Activated CD4-positive, alpha-beta T cell treated with anti-CD3 and anti-CD28 coated beads for 36 hours (primary cell): ENCODE data around the gene ZNF425. TPM values are rescaled to one million over a fixed set of nuclear protein-coding genes. Genes with fewer than 3 reads are reported as not detected.

Experiments used
- ATAC-seq: fragments of 200-7000 bp; cut with Tn5 transposase; one replicate; pipeline ENCODE4 v1.10.0; 2021; ENCODE audit warnings: mild to moderate bottlenecking, moderate library complexity
- CTCF ChIA-PET: fragments of 350-600 bp; sonication (Branson Sonifier 250); formaldehyde crosslinking; loops from one replicate; lab custom pipeline; 2021; ENCODE audit warnings: antibody characterized with exemption; lab: Charles Lee
- POLR2A ChIA-PET: fragments of 350-600 bp; sonication (Branson Sonifier 250); formaldehyde crosslinking; loops from one replicate; lab custom pipeline; 2021; ENCODE audit warnings: antibody characterized with exemption, inconsistent platforms; lab: Charles Lee
- DNase-seq: peaks from one replicate; pipeline ENCODE4 v3.0.0-alpha.2; 2020
- H3K27ac Mint-ChIP-seq: one replicate; pipeline ENCODE4 v1.8.0; 2021; ENCODE audit warnings: mixed read lengths
- H3K27me3 Mint-ChIP-seq: one replicate; pipeline ENCODE4 v1.8.0; 2021; ENCODE audit warnings: mixed read lengths
- H3K36me3 Mint-ChIP-seq: one replicate; pipeline ENCODE4 v1.8.0; 2021; ENCODE audit warnings: low read depth, mixed read lengths
- H3K4me1 Mint-ChIP-seq: one replicate; pipeline ENCODE4 v1.8.0; 2021; ENCODE audit warnings: mixed read lengths
- H3K4me3 Mint-ChIP-seq: one replicate; pipeline ENCODE4 v1.8.0; 2021; ENCODE audit warnings: mild to moderate bottlenecking, moderate library complexity, mixed read lengths
- H3K9me3 Mint-ChIP-seq: one replicate; pipeline ENCODE4 v1.8.0; 2021; ENCODE audit warnings: low read depth, mixed read lengths
- intact Hi-C, 2 experiments: fragments of 100-400 bp; cut with DNase I in 1 of 2; cut with micrococcal nuclease in 1 of 2; formaldehyde crosslinking; loops; one replicate each; pipeline versions ENCODE4 v1.14.2 to v1.15.1; 2022 to 2024; cut with DNase I, micrococcal nuclease
- total RNA-seq, 2 experiments: library from RNA; stranded (reverse); gene quantifications; one replicate each; pipeline ENCODE4 v1.2.3, GENCODE V29; 2021

Gene ZNF425
- total RNA-seq, 2 experiments from 2014 or later = 0.43 to 0.95 TPM

DNA sequence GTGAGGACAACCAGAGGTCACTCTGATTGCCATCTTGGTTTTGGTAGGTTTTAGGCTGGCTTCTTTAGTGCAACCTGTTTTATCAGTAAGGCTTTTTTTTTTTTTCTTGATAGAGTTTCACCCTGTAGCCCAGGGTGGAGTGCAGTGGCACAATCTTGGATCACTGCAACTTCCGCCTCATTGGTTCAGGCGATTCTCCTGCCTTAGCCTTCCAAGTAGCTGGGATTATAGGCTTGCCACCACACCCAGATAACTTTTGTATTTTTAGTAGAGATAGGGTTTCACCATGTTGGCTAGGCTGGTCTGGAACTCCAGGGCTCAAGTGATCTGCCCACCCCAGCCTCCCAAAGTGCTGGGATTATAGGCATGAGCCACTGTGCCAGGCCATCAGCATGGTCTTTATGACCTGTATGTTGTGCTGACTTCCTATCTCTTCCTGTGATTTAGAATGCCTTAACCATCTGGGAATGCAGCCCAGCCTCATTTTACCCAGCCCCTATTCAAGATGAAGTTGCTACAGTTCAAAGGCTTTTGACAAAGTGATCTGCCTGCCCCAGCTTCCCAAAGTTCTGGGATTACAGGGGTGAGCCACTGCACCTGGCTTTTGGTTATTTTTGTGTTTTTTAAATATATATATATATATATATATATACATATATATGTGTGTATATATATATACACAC, 7.0 kb upstream of the ZNF425 start:
- no peak overlapping the region for H3K4me3 Mint-ChIP-seq
- ATAC-seq (no peak), DNase-seq (no peak)
- H3K4me1 Mint-ChIP-seq = peaks cover 3% of the 10 kb centered on the region
- peaks cover 9% of the 10 kb centered on the region for H3K9me3 Mint-ChIP-seq
- ChIA-PET CTCF (interaction anchor here (1.3 kb wide), 1 partner anchor 14 kb away, joined by 3 read pairs; the partner anchor contains the start of gene ZNF398), POLR2A (no interaction called here)
- peaks cover 43% of the 10 kb centered on the region for H3K36me3 Mint-ChIP-seq
- H3K27me3 Mint-ChIP-seq = no peaks in the 10 kb centered on the region
- intact Hi-C loops = no loop called here
- no peak overlapping the region for H3K27ac Mint-ChIP-seq

DNA sequence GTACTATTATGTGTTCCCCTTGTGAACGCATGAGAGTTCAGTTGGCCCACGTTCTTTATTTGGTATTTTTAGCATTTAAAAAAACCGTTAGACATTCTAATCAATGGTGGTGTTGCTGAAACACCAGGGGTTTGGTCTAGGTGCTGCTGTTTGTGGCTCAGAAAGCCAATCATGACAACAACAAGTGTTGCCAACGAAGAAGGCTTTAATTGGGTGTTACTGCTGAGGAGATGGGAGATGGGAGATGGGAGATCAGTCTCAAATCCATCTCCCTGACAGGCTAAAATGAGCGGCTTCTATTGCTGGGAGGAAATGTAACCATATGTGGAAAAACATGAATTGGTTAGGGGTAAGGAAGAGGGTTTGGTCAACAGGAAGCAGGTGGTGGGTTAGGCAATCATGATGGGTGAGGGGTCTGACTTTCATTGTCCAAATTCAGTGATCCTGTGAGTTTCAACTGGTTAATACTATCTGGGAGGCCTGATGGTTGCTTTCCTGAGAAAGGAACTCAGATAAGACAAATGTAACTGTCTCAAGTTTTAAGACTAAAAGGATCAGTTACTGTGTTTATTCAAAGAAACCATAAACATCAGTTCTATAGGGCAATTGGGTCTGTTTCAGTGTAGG, 4.6 kb upstream of the ZNF425 start:
- Mint-ChIP-seq H3K4me3 (no peak overlapping the region), H3K36me3 (peaks cover 53% of the 10 kb centered on the region), H3K4me1 (peaks cover 10% of the 10 kb centered on the region), H3K27ac (no peak overlapping the region), H3K27me3 (no peaks in the 10 kb centered on the region), H3K9me3 (peaks cover 9% of the 10 kb centered on the region)
- ATAC-seq (no peak), DNase-seq (no peak)
- ChIA-PET POLR2A (no interaction called here), CTCF (interaction anchor here (0.8 kb wide), 1 partner anchor 128 kb away, joined by 3 read pairs; no protein-coding TSS in a partner anchor)
- intact Hi-C loops = no loop called here

DNA sequence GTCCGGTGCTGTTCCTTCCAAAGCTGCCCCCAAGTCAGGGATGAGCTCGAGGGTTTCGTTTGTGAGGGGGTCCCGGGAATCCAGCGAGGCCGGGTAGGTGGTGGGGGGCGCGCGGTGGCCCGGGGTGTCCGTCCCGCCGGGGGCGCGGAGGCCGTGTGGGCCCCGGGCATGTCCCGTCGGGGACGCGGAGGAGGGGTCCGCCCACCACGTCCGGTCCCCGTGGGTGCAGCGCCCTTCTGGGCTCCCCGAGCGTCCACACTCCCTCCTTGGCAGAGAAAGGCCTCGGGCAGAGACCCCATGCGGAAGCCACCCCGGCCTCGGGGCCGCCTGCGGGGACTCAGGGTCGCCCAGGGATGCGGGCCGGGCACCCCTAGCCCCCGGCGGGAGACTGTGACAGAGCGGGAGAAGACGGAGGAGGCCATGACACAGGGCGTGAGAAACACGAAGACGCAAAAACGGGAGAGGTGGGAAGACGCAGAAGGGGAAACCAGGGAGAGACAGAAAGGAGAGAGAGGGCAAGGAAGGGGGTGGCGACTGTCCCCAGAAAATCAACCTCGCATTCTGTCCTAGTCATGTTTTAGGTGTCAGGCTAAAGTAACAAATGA, 640 bp upstream of the ZNF425 start:
- H3K4me3 Mint-ChIP-seq = peak overlapping the region; percentile 83
- ChIA-PET CTCF (interaction anchor here (0.7 to 5.2 kb wide), 6 partner anchors 9 to 61 kb away, joined by 3 to 31 read pairs (median 6); partner anchors contain the start of genes ZNF398 and ZNF786), POLR2A (interaction anchor here (0.6 to 1.3 kb wide), 3 partner anchors 20 to 1629 kb away, joined by 4 to 11 read pairs (median 7); partner anchors contain the start of gene ZNF398)
- peaks cover 48% of the 10 kb centered on the region for H3K36me3 Mint-ChIP-seq
- H3K27me3 Mint-ChIP-seq = no peaks in the 10 kb centered on the region
- peaks cover 9% of the 10 kb centered on the region for H3K9me3 Mint-ChIP-seq
- ATAC-seq (peak; percentile 56), DNase-seq (peak; percentile 82)
- intact Hi-C loops = loop anchor here (1.0 to 5.0 kb wide), 17 partner anchors 21 to 1931 kb away; partner anchors contain the start of genes ZNF398 (in 2 of the 2), ZNF783 (in 2 of the 2), CDK5 (in 1 of the 2) and CUL1 (in 1 of the 2)
- peak overlapping the region; percentile 99 for H3K27ac Mint-ChIP-seq
- H3K4me1 Mint-ChIP-seq = peaks cover 21% of the 10 kb centered on the region

DNA sequence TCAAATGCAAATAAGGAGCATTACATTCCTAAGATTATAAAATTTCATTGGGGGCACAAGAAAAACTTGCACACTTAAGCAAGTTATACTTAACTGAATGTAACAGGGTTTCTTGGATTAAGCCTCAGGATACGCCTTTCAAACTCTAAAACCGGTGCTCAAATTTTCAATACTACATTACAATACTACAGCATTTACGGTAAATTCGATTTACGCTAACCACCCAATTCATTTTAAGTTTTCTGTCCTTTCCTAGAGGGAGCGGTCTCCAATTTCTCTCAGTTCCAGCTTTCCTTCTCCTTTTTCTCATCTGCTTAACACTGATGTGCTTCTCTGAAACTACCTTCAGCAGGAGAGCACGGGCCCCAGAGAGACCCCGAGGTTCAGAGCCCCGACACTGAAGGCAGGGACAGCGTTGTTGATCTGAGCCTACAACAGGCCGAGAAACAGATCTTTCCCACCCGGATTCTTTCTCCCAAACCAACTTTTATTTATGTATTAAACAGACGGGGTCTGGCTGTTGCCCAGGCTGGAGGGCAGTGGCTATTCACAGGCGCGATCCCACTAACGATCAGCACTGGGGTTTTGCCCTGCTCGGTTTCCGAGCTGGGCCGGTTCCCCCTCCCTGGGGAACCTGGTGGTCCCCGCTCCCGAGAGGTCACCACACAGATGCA, 798 bp downstream of the ZNF425 start:
- ChIA-PET CTCF (interaction anchor here (0.5 to 5.2 kb wide), 10 partner anchors 17 to 455 kb away, joined by 3 to 31 read pairs (median 4); partner anchors contain the start of genes ZNF282 and ZNF398), POLR2A (interaction anchor here (0.5 to 1.3 kb wide), 3 partner anchors 22 to 165 kb away, joined by 3 to 7 read pairs (median 3); partner anchors contain the start of genes ZNF282 and ZNF398)
- DNase-seq = no peak
- H3K27ac Mint-ChIP-seq = peak overlapping the region; percentile 99
- no peaks in the 10 kb centered on the region for H3K9me3 Mint-ChIP-seq
- H3K4me1 Mint-ChIP-seq = peaks cover 21% of the 10 kb centered on the region
- H3K36me3 Mint-ChIP-seq = peaks cover 33% of the 10 kb centered on the region
- peak overlapping the region; percentile 83 for H3K4me3 Mint-ChIP-seq
- no peak for ATAC-seq
- intact Hi-C loops = loop anchor here (5.0 kb wide), 3 partner anchors 137 to 1932 kb away; partner anchors contain the start of genes CDK5 (in 1 of the 2), CUL1 (in 1 of the 2), SLC4A2 (in 1 of the 2) and ZNF783 (in 1 of the 2)
- no peaks in the 10 kb centered on the region for H3K27me3 Mint-ChIP-seq

DNA sequence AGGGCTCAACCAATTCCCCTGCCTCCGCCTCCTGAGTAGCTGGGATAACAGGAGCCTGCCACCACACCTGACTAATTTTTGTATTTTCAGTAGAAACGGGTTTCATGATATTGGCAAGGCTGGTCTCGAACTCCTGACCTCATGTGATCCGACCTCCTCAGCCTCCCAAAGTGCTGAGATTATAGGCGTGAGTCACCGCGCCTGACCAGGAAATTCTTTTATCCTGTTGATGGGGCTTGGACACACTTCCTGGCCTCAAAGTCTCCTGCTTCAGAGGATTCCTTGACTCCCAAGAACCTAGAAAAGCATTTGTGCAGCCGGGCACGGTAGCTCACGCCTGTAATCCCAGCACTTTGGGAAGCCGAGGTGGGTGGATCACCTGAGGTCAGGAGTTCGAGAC, 16.2 kb downstream of the ZNF425 start:
- no peak for DNase-seq
- no peak overlapping the region for H3K4me3 Mint-ChIP-seq
- no peaks in the 10 kb centered on the region for H3K9me3 Mint-ChIP-seq
- no peak for ATAC-seq
- ChIA-PET POLR2A (no interaction called here), CTCF (interaction anchor here (0.6 kb wide), 1 partner anchor 383 kb away, joined by 3 read pairs; no protein-coding TSS in a partner anchor)
- intact Hi-C loops = no loop called here
- H3K36me3 Mint-ChIP-seq = no peaks in the 10 kb centered on the region
- H3K27me3 Mint-ChIP-seq = no peaks in the 10 kb centered on the region
- no peaks in the 10 kb centered on the region for H3K4me1 Mint-ChIP-seq
- H3K27ac Mint-ChIP-seq = no peak overlapping the region

DNA sequence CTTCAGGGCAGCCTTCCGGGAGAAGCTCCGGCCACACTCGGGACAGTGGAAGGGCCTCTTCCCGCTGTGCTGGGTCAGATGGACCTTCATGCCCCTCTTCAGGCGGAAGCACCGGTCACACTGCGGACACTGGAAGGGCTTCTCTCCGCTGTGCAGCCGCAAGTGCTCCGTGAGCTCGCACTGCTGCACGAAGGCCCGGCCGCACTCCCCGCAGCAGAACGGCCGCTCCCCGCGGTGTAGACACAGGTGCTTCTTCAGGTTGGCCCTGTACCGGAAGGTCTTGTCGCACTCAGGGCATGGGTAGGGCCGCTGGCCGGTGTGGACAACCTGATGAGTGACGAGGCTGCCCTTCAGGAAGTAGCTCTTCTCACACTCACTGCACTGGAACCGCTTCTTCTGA, 21.4 kb downstream of the ZNF425 start:
- peaks cover 5% of the 10 kb centered on the region for H3K4me1 Mint-ChIP-seq
- POLR2A ChIA-PET = no interaction called here
- CTCF ChIA-PET = no interaction called here
- intact Hi-C loops = no loop called here
- no peak overlapping the region for H3K4me3 Mint-ChIP-seq
- H3K27me3 Mint-ChIP-seq = no peaks in the 10 kb centered on the region
- ATAC-seq = no peak
- H3K36me3 Mint-ChIP-seq = no peaks in the 10 kb centered on the region
- no peak overlapping the region for H3K27ac Mint-ChIP-seq
- DNase-seq = no peak
- no peaks in the 10 kb centered on the region for H3K9me3 Mint-ChIP-seq

DNA sequence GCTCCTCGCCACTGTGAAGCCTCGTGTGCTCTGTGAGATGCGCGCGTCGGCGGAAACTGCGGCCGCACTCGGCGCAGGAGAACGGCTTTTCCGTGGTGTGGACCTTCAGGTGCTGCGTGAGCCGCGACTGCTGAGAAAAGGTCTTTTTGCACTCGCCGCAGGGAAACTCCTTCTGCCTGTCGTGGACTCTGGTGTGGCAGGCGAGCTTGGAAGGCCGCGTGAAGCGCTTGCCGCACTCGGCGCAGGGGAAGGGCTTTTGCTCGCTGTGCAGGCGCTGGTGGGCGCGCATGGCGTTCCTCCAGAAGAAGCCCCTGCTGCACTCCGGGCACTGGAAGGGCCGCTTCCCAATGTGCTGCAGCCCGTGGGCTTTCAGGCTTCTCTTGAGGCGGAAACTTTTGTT, 21.9 kb downstream of the ZNF425 start:
- intact Hi-C loops = no loop called here
- DNase-seq (no peak), ATAC-seq (no peak)
- ChIA-PET POLR2A (no interaction called here), CTCF (no interaction called here)
- Mint-ChIP-seq H3K27me3 (no peaks in the 10 kb centered on the region), H3K4me1 (peaks cover 5% of the 10 kb centered on the region), H3K27ac (no peak overlapping the region), H3K9me3 (no peaks in the 10 kb centered on the region), H3K36me3 (no peaks in the 10 kb centered on the region), H3K4me3 (no peak overlapping the region)

DNA sequence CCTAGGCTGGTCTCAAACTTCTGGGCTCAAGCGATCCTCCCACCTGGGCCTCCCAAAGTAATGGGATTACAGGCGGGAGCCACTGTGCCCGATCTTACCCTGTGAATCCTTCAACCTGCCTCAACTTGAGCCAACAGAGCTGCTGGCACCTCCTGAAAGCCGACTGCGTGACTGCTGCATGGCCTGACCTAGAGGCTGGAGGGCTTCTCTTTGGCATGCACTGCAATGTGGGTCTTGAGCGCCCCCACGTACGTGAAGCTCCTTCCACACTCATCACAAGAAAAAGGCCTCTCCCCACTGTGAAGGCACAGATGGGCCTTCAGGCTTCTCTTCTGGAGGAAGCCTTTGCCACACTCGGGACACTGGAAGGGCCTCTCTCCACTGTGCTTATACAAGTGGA, 22.7 kb downstream of the ZNF425 start:
- POLR2A ChIA-PET = no interaction called here
- H3K36me3 Mint-ChIP-seq = no peaks in the 10 kb centered on the region
- peaks cover 5% of the 10 kb centered on the region for H3K4me1 Mint-ChIP-seq
- ATAC-seq (no peak), DNase-seq (no peak)
- H3K9me3 Mint-ChIP-seq = no peaks in the 10 kb centered on the region
- no peak overlapping the region for H3K4me3 Mint-ChIP-seq
- no peaks in the 10 kb centered on the region for H3K27me3 Mint-ChIP-seq
- CTCF ChIA-PET = interaction anchor here (0.6 kb wide), 2 partner anchors 43 to 105 kb away, joined by 3 to 4 read pairs; no protein-coding TSS in a partner anchor
- H3K27ac Mint-ChIP-seq = no peak overlapping the region
- intact Hi-C loops = no loop called here

DNA sequence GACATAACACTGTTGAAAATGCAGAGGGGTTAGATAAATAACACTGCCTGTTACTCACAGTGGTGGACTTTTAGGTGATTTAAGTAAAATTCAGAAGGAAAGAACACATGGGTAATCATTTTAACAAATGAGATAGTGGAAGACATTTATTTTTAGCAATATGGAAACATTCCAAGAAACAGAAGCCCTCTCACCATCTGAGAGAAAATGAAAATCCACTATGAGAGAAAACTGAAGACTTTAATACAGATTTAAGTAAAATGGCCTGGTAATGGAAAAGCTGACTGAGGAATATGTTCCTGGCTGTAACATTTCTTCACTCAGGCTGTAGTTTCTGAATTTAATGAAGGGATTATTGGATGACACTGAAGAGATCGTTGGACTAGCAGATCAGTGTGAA, 23.5 kb downstream of the ZNF425 start:
- H3K36me3 Mint-ChIP-seq = no peaks in the 10 kb centered on the region

DNA sequence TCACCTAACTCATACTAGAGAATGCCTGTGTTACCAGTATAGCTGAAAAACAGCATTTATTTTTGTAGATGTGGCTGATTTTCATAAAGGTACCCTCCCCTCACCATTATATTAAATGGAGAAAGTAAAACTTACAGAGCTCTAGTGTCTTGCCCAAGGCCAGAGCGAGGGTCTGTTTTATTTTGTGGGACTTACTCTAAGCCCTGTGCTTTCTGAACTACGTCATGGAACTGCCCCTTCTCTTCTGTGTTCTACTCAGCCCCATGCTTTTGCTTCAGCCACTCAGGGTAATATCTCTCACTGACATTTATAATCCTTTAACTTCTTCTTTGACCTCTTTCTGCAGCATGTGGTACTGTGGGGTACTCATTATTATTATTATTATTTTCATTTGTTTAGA, 25.3 kb downstream of the ZNF425 start:
- POLR2A ChIA-PET = no interaction called here
- Mint-ChIP-seq H3K36me3 (no peaks in the 10 kb centered on the region), H3K4me1 (peaks cover 5% of the 10 kb centered on the region), H3K27me3 (no peaks in the 10 kb centered on the region), H3K27ac (no peak overlapping the region), H3K4me3 (no peak overlapping the region), H3K9me3 (no peaks in the 10 kb centered on the region)
- DNase-seq (no peak), ATAC-seq (no peak)
- intact Hi-C loops = no loop called here
- CTCF ChIA-PET = interaction anchor here (1.0 kb wide), 1 partner anchor 94 kb away, joined by 4 read pairs; the partner anchor contains the start of gene ZNF282

More for the DNA sequence above, 23.5 kb downstream of the ZNF425 start:
- DNase-seq (no peak), ATAC-seq (no peak)
- intact Hi-C loops = no loop called here
- ChIA-PET CTCF (no interaction called here), POLR2A (no interaction called here)
- Mint-ChIP-seq H3K4me3 (no peak overlapping the region), H3K27me3 (no peaks in the 10 kb centered on the region), H3K9me3 (no peaks in the 10 kb centered on the region), H3K4me1 (peaks cover 5% of the 10 kb centered on the region), H3K27ac (no peak overlapping the region)

DNA sequence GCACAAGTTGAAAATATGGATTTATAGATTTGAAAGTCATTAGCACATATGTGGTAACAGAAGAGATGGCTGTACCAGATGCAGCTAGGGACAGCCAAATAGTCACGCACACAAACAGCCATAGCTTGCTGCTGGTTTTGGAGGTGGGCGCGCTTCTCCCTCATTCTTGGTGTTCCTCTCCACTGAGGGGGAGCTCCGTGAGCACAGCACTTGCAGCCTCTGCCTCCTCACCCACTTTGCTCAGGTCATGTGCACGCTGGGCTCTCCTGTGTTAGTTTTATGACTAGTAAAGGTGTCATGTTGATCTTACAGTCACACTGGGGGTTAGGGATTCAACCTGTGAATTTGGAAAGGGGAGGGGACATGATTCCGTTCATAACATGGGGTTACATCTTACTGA, 27.1 kb downstream of the ZNF425 start:
- peaks cover 5% of the 10 kb centered on the region for H3K4me1 Mint-ChIP-seq
- no peak overlapping the region for H3K27ac Mint-ChIP-seq
- ChIA-PET CTCF (interaction anchor here (0.7 kb wide), 1 partner anchor 16 kb away, joined by 3 read pairs; no protein-coding TSS in a partner anchor), POLR2A (no interaction called here)
- ATAC-seq (no peak), DNase-seq (no peak)
- no peaks in the 10 kb centered on the region for H3K27me3 Mint-ChIP-seq
- H3K4me3 Mint-ChIP-seq = no peak overlapping the region
- H3K9me3 Mint-ChIP-seq = no peaks in the 10 kb centered on the region
- no peaks in the 10 kb centered on the region for H3K36me3 Mint-ChIP-seq
- intact Hi-C loops = no loop called here
